ENCODE measurements around the gene NRGN.

DNA sequence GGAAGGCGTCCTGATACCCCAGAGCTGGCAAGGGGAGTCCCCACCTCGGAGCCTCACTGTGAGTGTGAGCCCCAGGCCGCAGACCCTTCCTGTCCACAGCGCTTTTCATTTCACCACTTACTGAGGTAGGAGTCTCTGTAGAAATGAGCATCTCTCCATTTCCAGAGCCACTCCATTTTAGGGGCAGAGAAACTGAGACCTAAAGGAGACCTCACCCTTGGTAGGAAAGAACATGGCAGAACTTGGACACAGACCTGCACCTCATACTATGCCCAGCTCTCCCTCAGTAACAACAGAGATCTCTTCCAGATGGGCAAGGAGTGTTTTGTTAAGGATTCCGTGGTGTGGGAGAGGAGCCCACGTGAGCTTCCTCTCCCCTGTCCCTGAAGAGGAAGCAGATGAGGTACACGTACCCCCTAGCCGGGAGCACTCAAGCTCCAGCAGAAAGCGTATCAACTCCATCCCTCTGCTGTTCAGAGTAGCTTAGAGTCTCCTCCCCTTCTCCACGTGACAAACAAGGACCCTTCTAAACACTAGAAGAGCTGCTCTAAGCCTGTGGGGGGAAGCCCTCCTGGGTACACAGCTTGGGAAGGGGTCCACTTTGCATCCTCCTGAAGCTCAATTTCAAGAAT is 12.8 kb downstream of the NRGN start:
- no peak for TF ChIP-seq STAT3 (IDR thresholded peaks at IDR 0.05; ENCODE audit: low read depth, low read length)
- no peak for TF ChIP-seq EGR1 (IDR thresholded peaks at IDR 0.05; ENCODE audit: borderline replicate concordance in 1 of 2, low read depth in 2 of 2, low read length in 2 of 2)
- TF ChIP-seq CTCF (IDR thresholded peaks at IDR 0.05 in 2 of 3, conservative IDR thresholded peaks at IDR 0.05 in 1 of 3; ENCODE audit: control insufficient read depth in 2 of 3, extremely low read depth in 1 of 3, insufficient read depth in 1 of 3, low read depth in 3 of 3, low read length in 3 of 3) = no peak
- TF ChIP-seq ZBED1 (IDR thresholded peaks at IDR 0.05; ENCODE audit: borderline replicate concordance) = no peak
- TF ChIP-seq RFX5 (IDR thresholded peaks at IDR 0.05; ENCODE audit: low read depth, low read length) = no peak
- no peak for TF ChIP-seq POLR2AphosphoS5 (IDR thresholded peaks at IDR 0.05; ENCODE audit: low read length)
- TF ChIP-seq ELK1 (IDR thresholded peaks at IDR 0.05; ENCODE audit: low read depth, low read length) = no peak
- TF ChIP-seq MAX (IDR thresholded peaks at IDR 0.05; ENCODE audit: low read depth, low read length) = no peak
- no peak for TF ChIP-seq ZSCAN29 (IDR thresholded peaks at IDR 0.05)
- no peak for TF ChIP-seq E4F1 (IDR thresholded peaks at IDR 0.05; ENCODE audit: borderline replicate concordance, partially characterized antibody)

Measured in GM12878 (cell line).